GM10266 (cell line): ENCODE results near the gene ARPC1A.

Experiments used
- DNase-seq: peaks from one replicate; pipeline ENCODE4 v3.0.0; 2012; ENCODE audit errors: extremely low spot score
- CTCF ChIP-seq: IDR thresholded peaks from 2 replicates; pipeline ENCODE4 v1.5.1; 2012; ENCODE audit warnings: mild to moderate bottlenecking, low read depth; ENCODE audit not compliant: control insufficient read depth, insufficient read depth; ENCODE audit errors: missing control alignments

Gene ARPC1A

DNA sequence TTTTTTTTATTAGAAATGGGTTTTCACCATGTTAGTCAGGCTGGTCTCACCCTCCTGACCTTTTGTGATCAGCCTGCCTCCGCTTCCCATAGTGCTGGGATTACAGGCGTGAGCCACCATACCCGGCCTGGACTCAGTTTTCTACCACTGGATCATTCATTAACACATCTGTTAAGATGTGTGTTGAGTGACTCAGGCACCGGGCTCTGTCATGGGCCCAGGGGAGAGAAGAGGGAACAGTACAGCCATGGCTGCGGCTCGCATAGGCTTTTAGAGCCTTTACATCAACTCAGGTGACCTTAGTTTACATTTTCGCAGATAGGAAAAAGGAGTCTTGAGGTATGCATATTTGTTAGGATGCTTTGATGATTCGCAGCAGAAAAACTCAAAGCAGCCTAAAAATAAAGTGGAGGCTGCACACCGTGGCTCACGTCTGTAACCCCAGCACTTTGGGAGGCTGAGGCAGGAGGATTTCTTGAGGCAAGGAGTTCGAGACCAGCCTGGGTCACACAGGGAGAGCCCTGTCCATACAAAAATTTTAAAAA, 45.8 kb downstream of the ARPC1A start:
- DNase-seq: no peak

GRCh38 chr7:99372275-99373090, 46.8 kb downstream of the ARPC1A start:
- DNase-seq: no peak
- TF ChIP-seq CTCF: no peak

More for the DNA sequence above, 45.8 kb downstream of the ARPC1A start:
- TF ChIP-seq CTCF: no peak

GRCh38 chr7:99373091-99374066, 47.7 kb downstream of the ARPC1A start:
- no peak for TF ChIP-seq CTCF
- no peak for DNase-seq

DNA sequence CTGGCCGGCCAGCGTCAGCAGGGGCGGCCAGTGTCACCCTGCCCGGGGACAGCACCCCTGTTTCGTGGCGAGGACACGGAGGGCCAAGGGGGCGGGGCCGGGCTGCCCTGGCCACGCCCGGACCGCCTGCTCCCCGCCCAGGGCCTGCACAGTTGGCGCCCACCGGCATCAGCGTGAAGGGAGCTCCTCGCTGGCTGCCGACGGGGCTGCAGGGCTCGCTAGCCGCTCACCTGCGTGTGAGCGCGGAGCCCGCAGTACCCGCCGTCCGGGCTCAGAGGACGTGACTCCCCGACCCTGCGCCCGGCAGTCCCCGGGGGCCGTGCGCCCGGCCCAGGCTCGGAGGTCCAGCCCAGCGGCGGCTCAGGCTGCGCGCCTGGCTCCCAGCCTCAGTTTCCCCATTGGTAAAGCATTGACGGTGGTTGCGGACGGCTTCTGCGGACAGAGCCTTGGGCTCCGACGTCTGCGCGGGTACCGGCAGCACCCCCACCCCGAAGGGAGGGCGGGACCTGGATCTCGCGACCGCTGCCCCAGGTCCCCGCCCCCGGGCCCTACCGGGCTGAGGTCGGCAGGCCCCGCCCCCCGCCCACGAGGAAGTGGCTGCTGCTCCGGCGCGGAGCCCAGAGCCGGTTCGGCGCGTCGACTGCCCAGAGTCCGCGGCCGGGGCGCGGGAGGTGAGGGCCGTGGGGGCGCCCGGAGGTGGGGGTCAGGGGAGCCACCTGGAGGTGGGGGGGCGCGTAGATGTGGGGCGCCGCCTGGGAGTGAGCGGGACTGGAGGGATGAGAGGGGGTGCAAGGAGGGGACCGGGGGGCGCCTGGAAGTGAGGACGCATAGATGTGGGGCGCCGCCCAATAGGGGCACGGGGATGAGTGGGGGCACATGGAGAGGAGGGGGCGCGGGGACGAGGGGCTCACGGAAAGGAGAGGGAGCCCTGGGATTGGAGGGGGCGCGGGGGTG, 48.7 kb downstream of the ARPC1A start, which contains the start of gene ARPC1B:
Gene ARPC1B (plus strand): TSS at position 620 of the 954 bp plus-strand sequence. CDS start 10,985 bp downstream, outside the sequence.
- peak; percentile 98 for DNase-seq
- no peak for TF ChIP-seq CTCF

- no peak for TF ChIP-seq CTCF
- peak; percentile 83 for DNase-seq
Observed at GRCh38 chr7:99375070-99375807, 49.5 kb downstream of the ARPC1A start.
